ENCODE results near the gene PPP1R3E. TPM values are rescaled to one million over a fixed set of nuclear protein-coding genes. Genes with fewer than 3 reads are reported as not detected.

Gene PPP1R3E
- total and polyA plus RNA-seq, 2 of the 13 experiments (the other 11 are each of a cell fraction or from before 2014, with no cell fraction given), result 16.5 to 26.5 TPM

- TF ChIP-seq ZNF318 (CRISPR knock-in tag; IDR thresholded peaks at IDR 0.05), result peak; percentile 83; the same call in 1 of the 2 replicates
- peak; percentile 35; the same call in 1 of the 2 replicates for TF ChIP-seq TOE1 (CRISPR knock-in tag; IDR thresholded peaks at IDR 0.05)
- TF ChIP-seq ZNF605 (CRISPR knock-in tag; IDR thresholded peaks at IDR 0.05), result peak; percentile 91
- peak; percentile 81 for TF ChIP-seq ZSCAN31 (CRISPR knock-in tag; IDR thresholded peaks at IDR 0.05; ENCODE audit: low read depth)
- TF ChIP-seq ZSCAN9 (CRISPR knock-in tag; IDR thresholded peaks at IDR 0.05; ENCODE audit: borderline replicate concordance), result no peak; the same call in 1 of the 2 replicates
- peak; percentile 93 for TF ChIP-seq ZNF205 (CRISPR knock-in tag; IDR thresholded peaks at IDR 0.05)
- no peak for TF ChIP-seq ZNF589 (CRISPR knock-in tag; conservative IDR thresholded peaks at IDR 0.05)
- TF ChIP-seq THAP7 (CRISPR knock-in tag; IDR thresholded peaks at IDR 0.05), result 0 out of 2 replicates have a peak, but pooled peaks have one; percentile 72
- no peak; the same call in 1 of the 2 replicates for TF ChIP-seq ZBTB39 (CRISPR knock-in tag; IDR thresholded peaks at IDR 0.05)
- peak; percentile 99 for TF ChIP-seq SP2 (CRISPR knock-in tag; IDR thresholded peaks at IDR 0.05)
- TF ChIP-seq ZNF878 (CRISPR knock-in tag; IDR thresholded peaks at IDR 0.05), result 0 out of 2 replicates have a peak, but pooled peaks have one; percentile 32
- TF ChIP-seq ZNF549 (CRISPR knock-in tag; IDR thresholded peaks at IDR 0.05), result no peak
- TF ChIP-seq ZNF33A (CRISPR knock-in tag; IDR thresholded peaks at IDR 0.05; ENCODE audit: borderline replicate concordance), result no peak
- 0 out of 2 replicates have a peak, but pooled peaks have one; percentile 15 for TF ChIP-seq TGIF2 (CRISPR knock-in tag; IDR thresholded peaks at IDR 0.05)
- TF ChIP-seq DPF2 (CRISPR knock-in tag; IDR thresholded peaks at IDR 0.05; ENCODE audit: borderline replicate concordance, low read depth), result no peak; the same call in 1 of the 2 replicates
- no peak for TF ChIP-seq ZNF460 (CRISPR knock-in tag; IDR thresholded peaks at IDR 0.05; ENCODE audit: borderline replicate concordance)
- no peak for TF ChIP-seq MAFG (CRISPR knock-in tag; IDR thresholded peaks at IDR 0.05)
- no peak; the same call in 1 of the 2 replicates for TF ChIP-seq KDM6A (CRISPR knock-in tag; IDR thresholded peaks at IDR 0.05; ENCODE audit: low read depth)
Observed at GRCh38 chr14:23286020-23286901, 16.4 kb downstream of the PPP1R3E start, which contains the start of gene HOMEZ (continued).
